Activated CD4-positive, alpha-beta T cell treated with anti-CD3 and anti-CD28 coated beads, Interleukin-2, amount 10 ng/mL, durations not matched to agents 24 days and 14 days (primary cell): ENCODE results near the gene OVOL3. TPM values are rescaled to one million over a fixed set of nuclear protein-coding genes. Genes with fewer than 3 reads are reported as not detected.

Source experiments
- DNase-seq: peaks from one replicate; pipeline ENCODE4 v3.0.0; 2022
- H3K27ac Mint-ChIP-seq: one replicate; pipeline ENCODE4 v1.8.0; 2022; ENCODE audit warnings: mild to moderate bottlenecking, mixed read lengths
- H3K27me3 Mint-ChIP-seq: one replicate; pipeline ENCODE4 v1.8.0; 2022; ENCODE audit warnings: mixed read lengths
- H3K36me3 Mint-ChIP-seq: one replicate; pipeline ENCODE4 v1.8.0; 2022; ENCODE audit warnings: low read depth, mild to moderate bottlenecking, mixed read lengths
- H3K4me1 Mint-ChIP-seq: one replicate; pipeline ENCODE4 v1.8.0; 2021; ENCODE audit warnings: mixed read lengths
- H3K4me3 Mint-ChIP-seq: one replicate; pipeline ENCODE4 v1.8.0; 2022; ENCODE audit warnings: mild to moderate bottlenecking, moderate library complexity, mixed read lengths
- H3K9me3 Mint-ChIP-seq: one replicate; pipeline ENCODE4 v1.8.0; 2021; ENCODE audit warnings: mixed read lengths
- intact Hi-C: fragments of 100-400 bp; cut with micrococcal nuclease; formaldehyde crosslinking; loops from one replicate; pipeline ENCODE4 v1.15.1; 2023
- total RNA-seq: library from RNA; stranded (reverse); gene quantifications from 2 replicates; pipeline ENCODE4 v1.2.3, GENCODE V29; 2022

OVOL3 gene
- total RNA-seq, 1 donor from 2014 or later, result not detected

DNA sequence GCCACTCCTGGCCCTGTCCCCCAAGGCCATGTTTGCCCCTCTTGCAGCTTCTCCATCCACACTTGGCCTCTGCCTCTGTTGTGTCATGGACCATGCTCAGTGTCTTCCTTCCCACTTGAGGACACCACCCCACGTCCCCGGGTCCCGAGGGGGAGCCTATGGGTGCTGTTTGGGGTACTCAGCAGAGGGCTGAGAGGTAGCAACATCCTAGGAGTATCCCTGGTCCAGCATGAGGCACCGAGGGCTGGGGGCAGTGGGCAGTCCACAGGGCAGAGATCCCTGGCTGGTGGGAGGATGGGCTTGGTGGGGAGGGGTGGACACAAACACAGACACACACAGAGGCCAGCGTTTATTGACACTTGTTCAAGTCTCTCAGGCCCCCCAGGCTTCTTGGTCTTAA, 39.6 kb downstream of the OVOL3 start:
- Mint-ChIP-seq H3K4me3 (no peak overlapping the region), H3K9me3 (no peaks in the 10 kb centered on the region), H3K36me3 (peaks cover 43% of the 10 kb centered on the region), H3K27me3 (no peaks in the 10 kb centered on the region), H3K27ac (no peak overlapping the region), H3K4me1 (peaks cover 3% of the 10 kb centered on the region)
- intact Hi-C loops, result no loop called here
- DNase-seq, result no peak

DNA sequence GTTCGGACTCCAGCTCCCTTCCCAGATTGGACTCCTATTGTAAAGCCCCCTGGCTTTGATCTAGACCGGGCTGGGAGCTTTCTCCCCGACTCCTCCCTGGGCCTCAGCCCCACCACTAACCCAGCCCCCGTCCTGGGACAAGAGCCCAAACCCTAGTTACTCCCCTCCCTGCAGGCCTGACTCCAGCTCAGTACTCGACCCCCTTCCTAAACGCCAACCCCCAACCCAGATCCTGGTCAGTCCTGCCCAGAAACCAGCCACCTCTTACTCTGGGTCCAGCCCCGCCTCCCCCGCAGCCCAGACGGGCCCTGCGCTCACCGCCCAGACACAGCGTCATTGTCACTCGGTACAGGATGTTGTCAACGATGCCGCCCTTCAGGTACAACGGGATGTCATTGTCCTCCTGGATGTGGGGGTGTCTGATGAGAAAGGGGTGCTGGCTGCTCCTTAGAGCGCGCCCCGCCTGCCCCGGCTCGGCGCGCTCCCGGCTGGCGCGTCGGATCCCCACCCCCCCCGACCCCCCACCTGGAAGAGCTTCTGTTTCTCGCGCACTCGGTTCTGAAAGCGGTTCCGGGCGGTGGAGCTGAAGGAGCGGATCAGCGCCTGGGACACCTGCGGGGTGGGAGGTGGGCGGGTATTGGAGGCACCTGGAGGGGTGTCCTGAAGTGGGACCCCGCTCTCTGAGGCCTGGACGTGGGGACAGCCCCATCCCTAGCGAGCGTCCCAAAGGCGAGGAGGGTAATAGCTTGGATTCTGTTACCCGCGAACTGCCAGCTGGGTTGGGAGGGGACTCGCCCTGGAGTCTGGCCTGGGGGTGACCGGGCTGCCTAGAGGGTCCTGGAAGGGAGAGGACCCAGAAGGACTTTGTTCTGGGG, 40.4 kb downstream of the OVOL3 start:
- no peak overlapping the region for H3K4me3 Mint-ChIP-seq
- no peaks in the 10 kb centered on the region for H3K27me3 Mint-ChIP-seq
- peaks cover 36% of the 10 kb centered on the region for H3K36me3 Mint-ChIP-seq
- no peak overlapping the region for H3K27ac Mint-ChIP-seq
- no peaks in the 10 kb centered on the region for H3K9me3 Mint-ChIP-seq
- H3K4me1 Mint-ChIP-seq, result peaks cover 2% of the 10 kb centered on the region
- DNase-seq, result no peak
- intact Hi-C loops, result no loop called here

DNA sequence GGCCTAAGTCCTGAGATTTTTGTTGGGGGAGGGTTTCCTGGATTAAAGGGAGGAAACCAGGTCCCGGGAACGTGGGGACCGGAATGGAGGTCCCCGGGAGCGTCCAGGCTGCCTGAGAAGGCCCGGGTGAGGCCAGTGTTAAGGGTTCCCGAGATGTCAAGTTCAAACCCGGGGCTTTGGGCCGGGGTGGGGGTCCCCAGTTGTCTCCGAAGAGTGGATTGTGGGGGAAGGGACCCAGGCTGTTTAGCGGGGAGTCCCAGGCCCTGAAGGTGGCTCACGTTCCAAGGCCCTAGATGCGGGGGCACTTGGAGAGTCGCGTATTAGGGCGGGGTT, 41.0 kb downstream of the OVOL3 start:
- Mint-ChIP-seq H3K4me3 (no peak overlapping the region), H3K36me3 (peaks cover 30% of the 10 kb centered on the region), H3K27ac (no peak overlapping the region), H3K4me1 (no peaks in the 10 kb centered on the region), H3K27me3 (no peaks in the 10 kb centered on the region), H3K9me3 (no peaks in the 10 kb centered on the region)
- intact Hi-C loops, result no loop called here
- no peak for DNase-seq

DNA sequence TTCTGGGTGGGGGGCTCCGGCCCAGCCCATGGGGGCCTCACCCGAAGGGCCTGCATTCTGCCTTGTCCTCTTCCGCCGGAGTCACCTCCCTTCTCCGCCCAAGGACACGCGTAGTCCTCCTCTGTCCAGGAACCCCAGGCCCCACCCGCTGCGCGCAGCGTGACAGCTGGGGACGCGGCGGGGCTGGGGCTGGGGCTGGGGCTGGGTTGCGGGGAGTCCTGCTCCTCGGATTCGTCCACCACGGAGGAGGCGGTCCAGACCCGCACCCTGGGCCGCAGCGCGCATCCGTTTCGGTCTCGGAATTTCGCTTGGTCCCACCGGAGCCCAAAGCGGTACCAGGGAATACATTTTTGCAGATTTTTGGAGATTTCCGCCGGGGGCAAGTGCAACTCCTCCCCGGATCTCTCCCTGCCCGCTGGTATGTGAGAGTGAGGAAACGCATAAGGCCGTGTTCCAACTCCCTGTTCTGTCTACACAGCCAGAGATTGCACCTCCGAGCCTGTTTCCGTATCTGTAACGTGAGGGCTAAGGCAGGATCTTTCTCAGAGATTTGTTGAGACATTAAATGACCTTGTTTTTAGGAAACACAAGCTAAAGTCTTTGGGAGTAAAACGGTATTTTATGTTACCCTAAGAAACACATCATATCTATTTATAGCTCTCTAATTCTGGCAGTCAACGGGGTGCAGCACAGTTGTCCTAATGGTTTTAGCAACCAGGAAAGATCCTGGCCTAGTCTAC, 41.6 kb downstream of the OVOL3 start, which contains the start of gene COX7A1:
Gene COX7A1 (minus strand): TSS at position 96 of the 740 bp plus-strand sequence. CDS start 40 bp downstream, at position 56.
- no peak for DNase-seq
- H3K36me3 Mint-ChIP-seq, result peaks cover 25% of the 10 kb centered on the region
- no peak within 1 kb of the TSS for H3K27ac Mint-ChIP-seq
- no peaks in the 10 kb centered on the region for H3K4me1 Mint-ChIP-seq
- no peak within 1 kb of the TSS for H3K4me3 Mint-ChIP-seq
- intact Hi-C loops, result no loop called here
- H3K9me3 Mint-ChIP-seq, result no peaks in the 10 kb centered on the region
- H3K27me3 Mint-ChIP-seq, result no peaks in the 10 kb centered on the region

DNA sequence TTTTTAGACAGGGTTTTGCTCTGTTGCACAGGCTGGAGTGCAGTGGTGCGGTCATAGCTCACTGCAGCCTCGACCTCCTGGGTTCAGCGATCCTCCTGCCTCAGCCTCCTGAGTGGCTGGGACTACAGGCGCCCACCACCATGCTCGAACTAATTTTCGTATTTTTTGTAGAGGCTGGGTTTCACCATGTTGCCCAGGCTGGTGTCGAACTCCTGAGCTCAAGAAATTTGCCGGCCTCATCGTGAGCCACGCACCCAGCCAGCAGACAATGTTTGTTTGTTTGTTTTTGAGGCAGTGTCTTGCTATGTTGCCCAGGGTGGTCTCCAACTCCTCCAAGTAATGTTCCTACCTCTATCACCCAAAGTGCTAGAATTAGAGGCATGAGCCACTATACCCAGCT, 42.2 kb downstream of the OVOL3 start:
- Mint-ChIP-seq H3K27ac (no peak overlapping the region), H3K9me3 (no peaks in the 10 kb centered on the region), H3K4me3 (no peak overlapping the region), H3K27me3 (no peaks in the 10 kb centered on the region), H3K4me1 (no peaks in the 10 kb centered on the region), H3K36me3 (peaks cover 23% of the 10 kb centered on the region)
- DNase-seq, result no peak
- intact Hi-C loops, result no loop called here

DNA sequence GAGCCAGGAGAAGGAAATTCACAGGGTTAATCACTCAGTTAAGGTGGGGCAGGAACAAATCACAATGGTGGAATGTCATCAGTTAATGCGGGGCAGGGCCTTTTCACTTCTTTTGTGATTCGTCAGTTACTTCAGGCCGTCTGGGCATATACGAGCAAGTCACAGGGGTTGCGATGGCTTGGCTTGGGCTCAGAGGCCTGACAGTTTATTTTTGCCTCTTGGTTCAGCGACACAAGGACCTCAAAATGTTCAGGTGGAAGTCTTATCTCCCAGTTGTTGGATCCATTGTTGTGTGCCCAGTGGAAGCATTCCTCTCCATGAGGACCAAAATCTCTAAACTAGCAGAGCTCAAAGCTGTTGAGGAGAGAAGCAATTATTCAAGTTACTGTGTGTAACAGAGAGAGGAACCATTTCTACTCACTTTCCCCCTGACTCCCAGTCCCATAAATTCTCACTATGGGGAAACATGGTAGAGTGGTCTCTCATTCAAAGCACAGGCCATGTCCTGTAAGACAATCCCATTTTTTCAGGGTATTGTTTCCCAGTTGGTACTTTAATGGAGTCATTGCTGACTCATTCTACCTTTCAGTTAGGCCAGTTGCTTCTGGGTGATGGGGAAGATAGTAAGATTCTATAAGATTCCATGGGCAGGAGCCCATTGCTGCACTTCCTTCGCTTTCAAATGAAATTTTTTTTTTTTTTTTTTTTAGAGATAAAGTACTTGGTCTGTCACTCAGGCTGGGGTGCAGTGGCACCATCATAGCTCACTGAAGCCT, 50.1 kb downstream of the OVOL3 start:
- H3K4me1 Mint-ChIP-seq, result no peaks in the 10 kb centered on the region
- no peak for DNase-seq
- H3K4me3 Mint-ChIP-seq, result no peak overlapping the region
- peaks cover 8% of the 10 kb centered on the region for H3K36me3 Mint-ChIP-seq
- H3K9me3 Mint-ChIP-seq, result no peaks in the 10 kb centered on the region
- intact Hi-C loops, result no loop called here
- H3K27me3 Mint-ChIP-seq, result no peaks in the 10 kb centered on the region
- H3K27ac Mint-ChIP-seq, result no peak overlapping the region

Other genes with a start within 250 kb of the OVOL3 start
- gene APLP1, start 242.6 kb upstream of the OVOL3 start, total RNA-seq, result 2.0 and 2.4 TPM in 2 replicates
- gene NFKBID, start 210.6 kb upstream of the OVOL3 start, total RNA-seq, result 146 and 150 TPM in 2 replicates
- gene HCST, start 208.6 kb upstream of the OVOL3 start, total RNA-seq, result 46.1 and 48.4 TPM in 2 replicates
- gene TYROBP, start 202.8 kb upstream of the OVOL3 start, total RNA-seq, result not detected in 2 replicates
- 11.0 and 11.6 TPM in 2 replicates for gene LRFN3, start 174.8 kb upstream of the OVOL3 start, total RNA-seq
- 21.4 and 23.1 TPM in 2 replicates for gene SDHAF1, start 116.0 kb upstream of the OVOL3 start, total RNA-seq
- 2.2 and 2.9 TPM in 2 replicates for gene SYNE4, start 102.3 kb upstream of the OVOL3 start, total RNA-seq
- 46.1 and 50.7 TPM in 2 replicates for gene ALKBH6, start 96.9 kb upstream of the OVOL3 start, total RNA-seq
- 0.96 and 1.6 TPM in 2 replicates for gene CLIP3, start 78.3 kb upstream of the OVOL3 start, total RNA-seq
- gene THAP8, start 56.9 kb upstream of the OVOL3 start, total RNA-seq, result 1.5 and 2.0 TPM in 2 replicates
- 24.9 and 25.9 TPM in 2 replicates for gene WDR62, start 56.2 kb upstream of the OVOL3 start, total RNA-seq
- 83.4 and 86.3 TPM in 2 replicates for gene POLR2I, start 3.7 kb downstream of the OVOL3 start, total RNA-seq
- gene TBCB, start 4.3 kb downstream of the OVOL3 start, total RNA-seq, result 129 and 133 TPM in 2 replicates
- 351 and 362 TPM in 2 replicates for gene CAPNS1, start 28.9 kb downstream of the OVOL3 start, total RNA-seq
- gene COX7A1, start 41.3 kb downstream of the OVOL3 start, total RNA-seq, result not detected in 2 replicates
- gene ZNF565, start 103.5 kb downstream of the OVOL3 start, total RNA-seq, result 1.6 and 2.2 TPM in 2 replicates
- gene ZNF146, start 104.0 kb downstream of the OVOL3 start, total RNA-seq, result 84.6 and 90.3 TPM in 2 replicates